ENCODE results near the gene PTPRG. TPM values are rescaled to one million over a fixed set of nuclear protein-coding genes. Genes with fewer than 3 reads are reported as not detected.

PTPRG gene
- total RNA-seq, 2 experiments from 2014 or later = 0.03 to 0.05 TPM

GRCh38 chr3:61723038-61723437 is 161.7 kb downstream of the PTPRG start:
- CTCF ChIA-PET = no interaction called here
- no peaks in the 10 kb centered on the region for H3K4me1 Mint-ChIP-seq (ENCODE audit: low read depth)
- no peaks in the 10 kb centered on the region for H3K27me3 ChIP-seq (ENCODE audit: control insufficient read depth in 1 of 2, insufficient read depth in 2 of 2, low read length in 2 of 2)
- DNase-seq = no peak
- peaks cover 5% of the 10 kb centered on the region for H3K9me3 Mint-ChIP-seq
- no peak overlapping the region for H3K4me3 ChIP-seq (ENCODE audit: low read length)
- H3K27ac Mint-ChIP-seq = no peak overlapping the region
- H3K4me1 ChIP-seq (ENCODE audit: insufficient read depth, low read length) = no peaks in the 10 kb centered on the region
- no peak for ATAC-seq (ENCODE audit: poor library complexity)
- POLR2A ChIA-PET = no interaction called here
- H3K4me3 Mint-ChIP-seq = no peak overlapping the region
- peaks cover 0 to 5% of the 10 kb centered on the region in 2 experiments for H3K9me3 ChIP-seq (ENCODE audit: control insufficient read depth in 1 of 2, insufficient read depth in 1 of 2, low read length in 2 of 2)
- no peak for TF ChIP-seq CTCF (IDR thresholded peaks at IDR 0.05)
- no peaks in the 10 kb centered on the region for H3K27me3 Mint-ChIP-seq
- H3K27ac ChIP-seq (ENCODE audit: low read depth in 1 of 2, low read length in 2 of 2) = no peak overlapping the region
- H3K36me3 ChIP-seq (ENCODE audit: insufficient read depth, low read length) = no peaks in the 10 kb centered on the region
- intact Hi-C loops (cut with DNase I, micrococcal nuclease) = no loop called here
- H3K36me3 Mint-ChIP-seq (ENCODE audit: low read depth) = no peaks in the 10 kb centered on the region

GRCh38 chr3:61724183-61724582 is 162.8 kb downstream of the PTPRG start:
- POLR2A ChIA-PET = no interaction called here
- Mint-ChIP-seq H3K9me3 (peaks cover 5% of the 10 kb centered on the region), H3K4me3 (no peak overlapping the region), H3K36me3 (ENCODE audit: low read depth) (no peaks in the 10 kb centered on the region), H3K4me1 (ENCODE audit: low read depth) (no peaks in the 10 kb centered on the region), H3K27ac (no peak overlapping the region), H3K27me3 (no peaks in the 10 kb centered on the region)
- no peak overlapping the region for H3K4me3 ChIP-seq (ENCODE audit: low read length)
- no peak overlapping the region for H3K27ac ChIP-seq (ENCODE audit: low read depth in 1 of 2, low read length in 2 of 2)
- H3K4me1 ChIP-seq (ENCODE audit: insufficient read depth, low read length) = no peaks in the 10 kb centered on the region
- ATAC-seq (ENCODE audit: poor library complexity) = no peak
- H3K9me3 ChIP-seq (ENCODE audit: control insufficient read depth in 1 of 2, insufficient read depth in 1 of 2, low read length in 2 of 2) = peaks cover 0 to 5% of the 10 kb centered on the region in 2 experiments
- no peaks in the 10 kb centered on the region for H3K36me3 ChIP-seq (ENCODE audit: insufficient read depth, low read length)
- CTCF ChIA-PET = no interaction called here
- intact Hi-C loops (cut with DNase I, micrococcal nuclease) = no loop called here
- TF ChIP-seq CTCF (IDR thresholded peaks at IDR 0.05) = no peak
- H3K27me3 ChIP-seq (ENCODE audit: control insufficient read depth in 1 of 2, insufficient read depth in 2 of 2, low read length in 2 of 2) = no peaks in the 10 kb centered on the region
- no peak for DNase-seq

DNA sequence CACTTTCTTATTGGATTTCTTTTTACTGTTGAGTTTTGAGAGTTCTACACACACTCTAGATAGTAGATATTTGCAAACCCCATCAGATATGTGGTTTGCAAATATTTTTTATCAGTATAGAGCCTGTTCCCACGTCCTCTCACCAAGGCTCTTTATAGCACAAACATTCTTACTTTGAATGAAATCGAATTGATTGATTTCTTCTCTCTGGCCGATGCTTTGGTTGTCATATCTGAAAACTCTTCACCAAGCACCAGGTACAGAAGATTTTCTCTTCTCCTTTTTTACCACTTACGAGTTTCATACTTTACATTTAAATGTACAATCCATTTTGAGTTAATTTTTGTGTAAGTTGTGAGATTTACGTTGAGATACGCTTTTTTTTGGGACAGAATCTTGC is 163.4 kb downstream of the PTPRG start:
- no peaks in the 10 kb centered on the region for H3K36me3 Mint-ChIP-seq (ENCODE audit: low read depth)
- no peak overlapping the region for H3K4me3 ChIP-seq (ENCODE audit: low read length)
- intact Hi-C loops (cut with DNase I, micrococcal nuclease) = no loop called here
- ChIA-PET POLR2A (no interaction called here), CTCF (no interaction called here)
- H3K27ac ChIP-seq (ENCODE audit: low read depth in 1 of 2, low read length in 2 of 2) = no peak overlapping the region
- H3K4me3 Mint-ChIP-seq = no peak overlapping the region
- ATAC-seq (ENCODE audit: poor library complexity) (no peak), DNase-seq (no peak)
- H3K27me3 ChIP-seq (ENCODE audit: control insufficient read depth in 1 of 2, insufficient read depth in 2 of 2, low read length in 2 of 2) = no peaks in the 10 kb centered on the region
- no peak for TF ChIP-seq CTCF (IDR thresholded peaks at IDR 0.05)
- H3K4me1 Mint-ChIP-seq (ENCODE audit: low read depth) = no peaks in the 10 kb centered on the region
- peaks cover 5% of the 10 kb centered on the region for H3K9me3 Mint-ChIP-seq
- no peaks in the 10 kb centered on the region for H3K36me3 ChIP-seq (ENCODE audit: insufficient read depth, low read length)
- no peaks in the 10 kb centered on the region for H3K27me3 Mint-ChIP-seq
- no peak overlapping the region for H3K27ac Mint-ChIP-seq
- H3K9me3 ChIP-seq (ENCODE audit: control insufficient read depth in 1 of 2, insufficient read depth in 1 of 2, low read length in 2 of 2) = peaks cover 0 to 5% of the 10 kb centered on the region in 2 experiments
- H3K4me1 ChIP-seq (ENCODE audit: insufficient read depth, low read length) = no peaks in the 10 kb centered on the region

Measured in CD4-positive, alpha-beta T cell (primary cell).